ENCODE data around the gene ADPRHL1.

The ADPRHL1 gene

GRCh38 chr13:113489549-113490495 is 36.5 kb upstream of the ADPRHL1 start:
- POLR2A ChIA-PET, result interaction anchor here (0.6 to 1.0 kb wide), 2 partner anchors 12 to 165 kb away, joined by 3 read pairs; no protein-coding TSS in a partner anchor
- TF ChIP-seq CTCF (IDR thresholded peaks at IDR 0.05; ENCODE audit: insufficient read depth, low read length, missing control alignments), result no peak
- CTCF ChIA-PET, result interaction anchor here (0.8 to 1.6 kb wide), 6 partner anchors 10 to 39 kb away, joined by 3 to 4 read pairs (median 3); no protein-coding TSS in a partner anchor
- H3K4me3 ChIP-seq (ENCODE audit: low read depth, low read length), result peak overlapping the region; percentile 73
- DNase-seq (ENCODE audit: low read depth, low spot score), result no peak

- H3K4me3 ChIP-seq (ENCODE audit: low read depth, low read length), result peak overlapping the region; percentile 73
- no peak for DNase-seq (ENCODE audit: low read depth, low spot score)
- ChIA-PET POLR2A (no interaction called here), CTCF (interaction anchor here (0.8 to 1.5 kb wide), 4 partner anchors 9 to 38 kb away, joined by 3 to 4 read pairs (median 3); no protein-coding TSS in a partner anchor)
- TF ChIP-seq CTCF (IDR thresholded peaks at IDR 0.05; ENCODE audit: insufficient read depth, low read length, missing control alignments), result no peak
Observed at GRCh38 chr13:113489171-113489548, 35.9 kb upstream of the ADPRHL1 start.

- ChIA-PET CTCF (interaction anchor here (0.7 to 1.7 kb wide), 4 partner anchors 10 to 74 kb away, joined by 3 to 5 read pairs (median 4); no protein-coding TSS in a partner anchor), POLR2A (no interaction called here)
- no peak overlapping the region; the same call in 1 of the 2 replicates for H3K4me3 ChIP-seq (ENCODE audit: low read depth, low read length)
- DNase-seq (ENCODE audit: low read depth, low spot score), result no peak
- no peak for TF ChIP-seq CTCF (IDR thresholded peaks at IDR 0.05; ENCODE audit: insufficient read depth, low read length, missing control alignments)
Observed at GRCh38 chr13:113488283-113488682, 35.0 kb upstream of the ADPRHL1 start.

GRCh38 chr13:113486698-113487097 is 33.4 kb upstream of the ADPRHL1 start:
- H3K4me3 ChIP-seq (ENCODE audit: low read depth, low read length), result no peak overlapping the region
- ChIA-PET POLR2A (no interaction called here), CTCF (interaction anchor here (0.9 kb wide), 1 partner anchor 22 kb away, joined by 3 read pairs; no protein-coding TSS in a partner anchor)
- DNase-seq (ENCODE audit: low read depth, low spot score), result no peak
- no peak for TF ChIP-seq CTCF (IDR thresholded peaks at IDR 0.05; ENCODE audit: insufficient read depth, low read length, missing control alignments)

- POLR2A ChIA-PET, result no interaction called here
- H3K4me3 ChIP-seq (ENCODE audit: low read depth, low read length), result no peak overlapping the region
- DNase-seq (ENCODE audit: low read depth, low spot score), result no peak
- TF ChIP-seq CTCF (IDR thresholded peaks at IDR 0.05; ENCODE audit: insufficient read depth, low read length, missing control alignments), result no peak
- CTCF ChIA-PET, result no interaction called here
Observed at GRCh38 chr13:113485545-113485944, 32.3 kb upstream of the ADPRHL1 start.
